GM23248 (cell line): ENCODE measurements around the gene EHBP1L1.

Source experiments
- EZH2 ChIP-seq: fragments of 200-600 bp; sonication (generic); IDR thresholded peaks from 2 replicates; pipeline ENCODE4 v1.6.1; 2018; ENCODE audit warnings: antibody characterized with exemption, mild to moderate bottlenecking; ENCODE audit not compliant: insufficient read depth, poor library complexity, severe bottlenecking
- EZH2phosphoT487 ChIP-seq: fragments of 200-600 bp; sonication (generic); IDR thresholded peaks from 2 replicates; pipeline ENCODE4 v1.6.1; 2018; ENCODE audit warnings: antibody characterized with exemption, moderate library complexity, mild to moderate bottlenecking, low read depth; ENCODE audit not compliant: insufficient read depth

- TF ChIP-seq EZH2 (no peak), EZH2phosphoT487 (no peak)
These were observed 1.9 kb downstream of the EHBP1L1 start for GRCh38 chr11:65577756-65578109.
